B cell (primary cell): ENCODE data around the gene ZFP62. TPM values are rescaled to one million over a fixed set of nuclear protein-coding genes. Genes with fewer than 3 reads are reported as not detected.
"Not testable (repeated sequence)": the region's sequence is repeated elsewhere in the genome, so short reads cannot be mapped to it uniquely, and the experiment has no call there.

Experiments used
- ATAC-seq: fragments of 200-7000 bp; cut with Tn5 transposase; one replicate; pipeline ENCODE4 v1.10.0; 2021; ENCODE audit warnings: low read depth, mild to moderate bottlenecking, moderate number of reproducible peaks, moderate library complexity
- CTCF ChIA-PET: fragments of 350-600 bp; sonication (Branson Sonifier 250); formaldehyde crosslinking; loops from one replicate; lab custom pipeline; 2021; ENCODE audit warnings: antibody characterized with exemption, inconsistent platforms; lab: Charles Lee
- POLR2A ChIA-PET: fragments of 350-600 bp; sonication (Branson Sonifier 250); formaldehyde crosslinking; loops from one replicate; lab custom pipeline; 2021; ENCODE audit warnings: antibody characterized with exemption; lab: Charles Lee
- DNase-seq: peaks from one replicate; pipeline ENCODE4 v3.0.0; 2013
- H2AFZ ChIP-seq: 2 replicates; pipeline ENCODE4 v1.6.1; 2012; ENCODE audit warnings: mild to moderate bottlenecking, low read depth, low read length; ENCODE audit not compliant: insufficient read depth, poor library complexity, severe bottlenecking
- H3K27ac ChIP-seq, 2 donors: 1 replicate in 1 of 2; 2 replicates in 1 of 2; pipeline ENCODE4 v1.5.1; 2012 to 2013; ENCODE audit warnings: low read length in 2 of 2, mild to moderate bottlenecking in 2 of 2, moderate library complexity in 1 of 2
- H3K27me3 ChIP-seq, 4 experiments: fragments of 200-600 bp in 1 of 4; sonication (generic) in 1 of 4; replicated peaks in 1 of 4; 1 replicate in 2 of 4; 2 replicates in 2 of 4; pipeline versions ENCODE4 v1.6.1 to v1.7.0; 2013 to 2016; ENCODE audit warnings: low read length in 3 of 4, mild to moderate bottlenecking in 2 of 4, mixed read lengths in 1 of 4, moderate library complexity in 1 of 4; ENCODE audit not compliant: insufficient read depth in 4 of 4, control insufficient read depth in 3 of 4; ENCODE audit errors: control extremely low read depth in 1 of 4
- H3K36me3 ChIP-seq, 2 experiments: replicated peaks in 1 of 2; 1 replicate in 1 of 2; 2 replicates in 1 of 2; pipeline versions ENCODE4 v1.6.1 to v1.7.1; 2013; ENCODE audit warnings: low read length in 1 of 2; ENCODE audit not compliant: insufficient read depth in 2 of 2, control insufficient read depth in 1 of 2; ENCODE audit errors: control extremely low read depth in 1 of 2, extremely low read depth in 1 of 2
- H3K4me1 ChIP-seq, 2 donors: fragments of 200-600 bp in 1 of 2; sonication (generic) in 1 of 2; 1 replicate in 1 of 2; 2 replicates in 1 of 2; pipeline versions ENCODE4 v1.5.1 to v1.6.1; 2013 to 2017; ENCODE audit warnings: low read length in 2 of 2; ENCODE audit not compliant: control insufficient read depth in 2 of 2, insufficient read depth in 2 of 2
- H3K4me2 ChIP-seq: replicated peaks from 2 replicates; pipeline ENCODE3; 2012; ENCODE audit warnings: mild to moderate bottlenecking, low read depth, low read length; ENCODE audit not compliant: poor library complexity, severe bottlenecking
- H3K4me3 ChIP-seq, 5 experiments: fragments of 200-600 bp in 1 of 5; sonication (generic) in 1 of 5; 1 replicate in 3 of 5; 2 replicates in 2 of 5; pipeline versions ENCODE4 v1.5.1 to v1.7.0; 2011 to 2016; ENCODE audit warnings: low read length in 4 of 5, mild to moderate bottlenecking in 4 of 5, low read depth in 2 of 5, control low read depth in 1 of 5, moderate library complexity in 1 of 5; ENCODE audit not compliant: insufficient read depth in 1 of 5; ENCODE audit errors: control extremely low read depth in 1 of 5, extremely low read depth in 1 of 5
- H3K79me2 ChIP-seq: fragments of 200-600 bp; sonication (generic); one replicate; pipeline ENCODE4 v1.6.0; 2016; ENCODE audit warnings: low read length; ENCODE audit not compliant: control insufficient read depth, insufficient read depth
- H3K9ac ChIP-seq: fragments of 200-600 bp; sonication (generic); 2 replicates; pipeline ENCODE4 v1.6.1; 2017; ENCODE audit warnings: mild to moderate bottlenecking, low read length, moderate library complexity
- H3K9me3 ChIP-seq, 3 donors: one replicate each; pipeline versions ENCODE4 v1.6.1 to v1.7.1; 2013; ENCODE audit warnings: low read length in 2 of 3; ENCODE audit not compliant: control insufficient read depth in 2 of 3, insufficient read depth in 1 of 3; ENCODE audit errors: control extremely low read depth in 1 of 3
- H4K20me1 ChIP-seq: 2 replicates; pipeline ENCODE4 v1.6.0; 2012; ENCODE audit warnings: mild to moderate bottlenecking, low read length; ENCODE audit not compliant: insufficient read depth, control insufficient read depth, poor library complexity, severe bottlenecking
- H3K27ac Mint-ChIP-seq: one replicate; pipeline ENCODE4 v1.8.0; 2021; ENCODE audit warnings: mixed read lengths
- H3K27me3 Mint-ChIP-seq: one replicate; pipeline ENCODE4 v1.8.0; 2021; ENCODE audit warnings: mixed read lengths
- H3K4me1 Mint-ChIP-seq: one replicate; pipeline ENCODE4 v1.8.0; 2021; ENCODE audit warnings: mixed read lengths
- H3K4me3 Mint-ChIP-seq: one replicate; pipeline ENCODE4 v1.8.0; 2021; ENCODE audit warnings: mixed read lengths
- H3K9me3 Mint-ChIP-seq: one replicate; pipeline ENCODE4 v1.8.0; 2022; ENCODE audit warnings: mixed read lengths; ENCODE audit not compliant: insufficient read depth
- CTCF ChIP-seq: fragments of 200-600 bp; IDR thresholded peaks from one replicate; pipeline ENCODE4 v1.8.0; 2022; ENCODE audit warnings: antibody characterized with exemption, mild to moderate bottlenecking
- EZH2 ChIP-seq: IDR thresholded peaks from 2 replicates; pipeline ENCODE4 v1.6.1; 2012; ENCODE audit warnings: borderline replicate concordance, low read depth, mild to moderate bottlenecking, moderate library complexity, low read length; ENCODE audit not compliant: insufficient read depth, poor library complexity, severe bottlenecking
- WGBS: methylation state at CpG from one replicate; pipeline ENCODE4 v1.1.5; 2013; ENCODE audit warnings: missing lambda C conversion rate; ENCODE audit not compliant: insufficient coverage; 5-methylcytosine and 5-hydroxymethylcytosine counted together
- intact Hi-C: fragments of 100-400 bp; cut with micrococcal nuclease; formaldehyde crosslinking; loops from one replicate; pipeline ENCODE4 v1.10.0; 2022
- polyA plus RNA-seq: library from polyadenylated mRNA; depleted of rRNA; stranded (reverse); fragments of >200 nt; gene quantifications from 2 replicates; pipeline ENCODE4 v1.2.3, GENCODE V29; 2012
- total RNA-seq, 2 donors: library from RNA; stranded (reverse); fragments of 120-200 nt in 1 of 2; gene quantifications; 1 replicate in 1 of 2; 2 replicates in 1 of 2; pipeline versions ENCODE4 v1.2.3 to v1.2.4, GENCODE V29; 2013 to 2022

The ZFP62 gene
- total and polyA plus RNA-seq, 2 donors (not counting 1 experiment from before 2014, with no cell fraction given) = 19.1 to 61.8 TPM

GRCh38 chr5:180829726-180830125, 31.4 kb downstream of the ZFP62 start:
- Histone ChIP-seq H3K27me3 (no peaks in the 10 kb centered on the region), H3K4me3 (peak overlapping the region in 1 of 5 experiments; percentile 92), H3K36me3 (peaks cover 0 to 14% of the 10 kb centered on the region in 2 experiments), H3K9me3 (peaks cover 0 to 6% (median 0%) of the 10 kb centered on the region in 3 donors), H3K27ac (peak overlapping the region in 1 of 2 donors; percentile 96), H3K79me2 (peaks cover 49% of the 10 kb centered on the region), H3K4me2 (peak overlapping the region; percentile 80), H3K4me1 (peaks cover 35 to 48% of the 10 kb centered on the region in 2 donors), H2AFZ (no peak overlapping the region), H4K20me1 (peaks cover 14% of the 10 kb centered on the region), H3K9ac (no peak overlapping the region)
- peaks cover 47% of the 10 kb centered on the region for H3K4me1 Mint-ChIP-seq
- POLR2A ChIA-PET = interaction anchor here (1.4 to 5.5 kb wide), 5 partner anchors 20 to 45 kb away, joined by 4 to 79 read pairs (median 33); partner anchors contain the start of genes MGAT1 and ZFP62
- peak overlapping the region; percentile 98 for H3K4me3 Mint-ChIP-seq
- H3K27me3 Mint-ChIP-seq = no peaks in the 10 kb centered on the region
- CTCF ChIA-PET = interaction anchor here (1.5 to 4.7 kb wide), 7 partner anchors 8 to 44 kb away, joined by 6 to 47 read pairs (median 20); partner anchors contain the start of gene MGAT1
- H3K9me3 Mint-ChIP-seq = no peaks in the 10 kb centered on the region
- H3K27ac Mint-ChIP-seq = peak overlapping the region; percentile 98
- TF ChIP-seq CTCF (no peak), EZH2 (no peak)
- intact Hi-C loops = loop anchor here (5.0 kb wide), 1 partner anchor 37 kb away; no protein-coding TSS in a partner anchor
- DNase-seq (no peak), ATAC-seq (no peak)
- WGBS = 57% methylated on average over 1 of the region's 5 CpGs

GRCh38 chr5:180828756-180829531, 32.1 kb downstream of the ZFP62 start:
- H4K20me1 ChIP-seq, H3K27me3 Mint-ChIP-seq, H3K9me3 ChIP-seq, ATAC-seq, H3K36me3 ChIP-seq, H3K4me2 ChIP-seq, H3K4me3 ChIP-seq, H2AFZ ChIP-seq, H3K9ac ChIP-seq, H3K27me3 ChIP-seq, H3K9me3 Mint-ChIP-seq, intact Hi-C loops: not testable (repeated sequence)
- peak; percentile 23 for DNase-seq
- POLR2A ChIA-PET = interaction anchor here (4.2 kb wide), 1 partner anchor 19 kb away, joined by 79 read pairs; no protein-coding TSS in a partner anchor
- peak overlapping the region; percentile 79 for H3K4me3 Mint-ChIP-seq
- peak overlapping the region in 1 of 2 donors; percentile 23 for H3K27ac ChIP-seq
- peaks cover 32 to 40% of the 10 kb centered on the region in 2 donors for H3K4me1 ChIP-seq
- peaks cover 42% of the 10 kb centered on the region for H3K79me2 ChIP-seq
- CTCF ChIA-PET = interaction anchor here (3.3 to 4.7 kb wide), 3 partner anchors 12 to 43 kb away, joined by 22 to 47 read pairs (median 22); no protein-coding TSS in a partner anchor
- H3K27ac Mint-ChIP-seq = peak overlapping the region; percentile 86
- 95% methylated on average over 4 of the region's 13 CpGs for WGBS
- H3K4me1 Mint-ChIP-seq = peaks cover 39% of the 10 kb centered on the region

GRCh38 chr5:180827374-180827773, 33.7 kb downstream of the ZFP62 start:
- POLR2A ChIA-PET, CTCF ChIA-PET, H3K27me3 ChIP-seq, ATAC-seq, H3K4me3 Mint-ChIP-seq, H3K9ac ChIP-seq, intact Hi-C loops, H4K20me1 ChIP-seq, H3K4me2 ChIP-seq, H3K9me3 ChIP-seq, H3K36me3 ChIP-seq, H3K27me3 Mint-ChIP-seq, DNase-seq, H3K27ac ChIP-seq, H3K27ac Mint-ChIP-seq, H3K9me3 Mint-ChIP-seq, H2AFZ ChIP-seq, H3K4me3 ChIP-seq: not testable (repeated sequence)
- H3K4me1 Mint-ChIP-seq = peaks cover 25% of the 10 kb centered on the region
- WGBS = 96% methylated on average over 4 of the region's 7 CpGs
- Histone ChIP-seq H3K4me1 (peaks cover 20 to 24% of the 10 kb centered on the region in 2 donors), H3K79me2 (peaks cover 32% of the 10 kb centered on the region)
